Measurements from ENCODE around the gene FGF1. TPM values are rescaled to one million over a fixed set of nuclear protein-coding genes. Genes with fewer than 3 reads are reported as not detected.

The FGF1 gene
- total RNA-seq, 1 donor from 2014 or later: 9.9 TPM

- DNase-seq (ENCODE audit: low spot score): peak; percentile 60
These were observed 11.7 kb upstream of the FGF1 start for GRCh38 chr5:142697356-142698255.

- no peak for DNase-seq (ENCODE audit: low spot score)
These were observed 10.5 kb upstream of the FGF1 start for GRCh38 chr5:142696379-142696778.

GRCh38 chr5:142694092-142694856, 8.4 kb upstream of the FGF1 start:
- DNase-seq (ENCODE audit: low spot score): no peak

- no peak for DNase-seq (ENCODE audit: low spot score)
These were observed 6.5 kb upstream of the FGF1 start for GRCh38 chr5:142692321-142692894.

- DNase-seq (ENCODE audit: low spot score): no peak
These were observed 4.8 kb upstream of the FGF1 start for GRCh38 chr5:142690667-142691066.

GRCh38 chr5:142689081-142689480, 3.2 kb upstream of the FGF1 start:
- DNase-seq (ENCODE audit: low spot score): no peak

- DNase-seq (ENCODE audit: low spot score): no peak
These were observed 2.5 kb upstream of the FGF1 start for GRCh38 chr5:142688281-142688989.

- no peak for DNase-seq (ENCODE audit: low spot score)
These were observed 1.1 kb upstream of the FGF1 start for GRCh38 chr5:142686968-142687367.

- DNase-seq (ENCODE audit: low spot score): no peak
These were observed 382 bp upstream of the FGF1 start for GRCh38 chr5:142686210-142686734.

- no peak for DNase-seq (ENCODE audit: low spot score)
These were observed 1.3 kb downstream of the FGF1 start for GRCh38 chr5:142684508-142685041.

- DNase-seq (ENCODE audit: low spot score): no peak
These were observed 1.9 kb downstream of the FGF1 start for GRCh38 chr5:142683881-142684505.

- DNase-seq (ENCODE audit: low spot score): no peak
These were observed 2.8 kb downstream of the FGF1 start for GRCh38 chr5:142683116-142683515.

GRCh38 chr5:142680605-142681259, 5.2 kb downstream of the FGF1 start:
- no peak for DNase-seq (ENCODE audit: low spot score)

- no peak for DNase-seq (ENCODE audit: low spot score)
These were observed 6.1 kb downstream of the FGF1 start for GRCh38 chr5:142679744-142680143.

GRCh38 chr5:142678529-142678928, 7.4 kb downstream of the FGF1 start:
- DNase-seq (ENCODE audit: low spot score): no peak

- DNase-seq (ENCODE audit: low spot score): no peak
These were observed 8.7 kb downstream of the FGF1 start for GRCh38 chr5:142677198-142677597.

GRCh38 chr5:142676318-142676717, 9.6 kb downstream of the FGF1 start:
- no peak for DNase-seq (ENCODE audit: low spot score)

- DNase-seq (ENCODE audit: low spot score): no peak
These were observed 11.1 kb downstream of the FGF1 start for GRCh38 chr5:142674531-142675469.

- DNase-seq (ENCODE audit: low spot score): no peak
These were observed 14.1 kb downstream of the FGF1 start for GRCh38 chr5:142671801-142672200.
